Duodenal mucosa (tissue), 2 donors: ENCODE measurements around the gene USP25.
A peak's percentile ranks its signal among the peaks of the same experiment; 100 is the strongest.
"Not testable (repeated sequence)": the region's sequence is repeated elsewhere in the genome, so short reads cannot be mapped to it uniquely, and the experiment has no call there.

Experiments
- H3K27ac ChIP-seq: one replicate; pipeline ENCODE4 v1.7.0; 2013; ENCODE audit warnings: low read depth, low read length
- H3K27me3 ChIP-seq, 2 donors: one replicate each; pipeline ENCODE4 v1.7.0; 2013; ENCODE audit warnings: low read length in 2 of 2, control low read depth in 1 of 2; ENCODE audit not compliant: insufficient read depth in 2 of 2, control insufficient read depth in 1 of 2
- H3K36me3 ChIP-seq, 2 donors: one replicate each; pipeline ENCODE4 v1.7.0; 2013; ENCODE audit warnings: low read length in 2 of 2, control low read depth in 1 of 2; ENCODE audit not compliant: insufficient read depth in 2 of 2, control insufficient read depth in 1 of 2
- H3K4me1 ChIP-seq, 2 donors: one replicate each; pipeline ENCODE4 v1.7.0; 2013; ENCODE audit warnings: low read length in 2 of 2, control low read depth in 1 of 2; ENCODE audit not compliant: insufficient read depth in 2 of 2, control insufficient read depth in 1 of 2
- H3K4me3 ChIP-seq, 2 donors: one replicate each; pipeline ENCODE4 v1.7.0; 2013; ENCODE audit warnings: low read length in 2 of 2, low read depth in 1 of 2
- H3K9ac ChIP-seq, 2 donors: one replicate each; pipeline ENCODE4 v1.7.0; 2013; ENCODE audit warnings: low read length in 2 of 2, low read depth in 1 of 2
- H3K9me3 ChIP-seq, 2 donors: one replicate each; pipeline ENCODE4 v1.7.0; 2013; ENCODE audit warnings: low read length in 2 of 2, control low read depth in 1 of 2; ENCODE audit not compliant: control insufficient read depth in 1 of 2

Gene USP25

DNA sequence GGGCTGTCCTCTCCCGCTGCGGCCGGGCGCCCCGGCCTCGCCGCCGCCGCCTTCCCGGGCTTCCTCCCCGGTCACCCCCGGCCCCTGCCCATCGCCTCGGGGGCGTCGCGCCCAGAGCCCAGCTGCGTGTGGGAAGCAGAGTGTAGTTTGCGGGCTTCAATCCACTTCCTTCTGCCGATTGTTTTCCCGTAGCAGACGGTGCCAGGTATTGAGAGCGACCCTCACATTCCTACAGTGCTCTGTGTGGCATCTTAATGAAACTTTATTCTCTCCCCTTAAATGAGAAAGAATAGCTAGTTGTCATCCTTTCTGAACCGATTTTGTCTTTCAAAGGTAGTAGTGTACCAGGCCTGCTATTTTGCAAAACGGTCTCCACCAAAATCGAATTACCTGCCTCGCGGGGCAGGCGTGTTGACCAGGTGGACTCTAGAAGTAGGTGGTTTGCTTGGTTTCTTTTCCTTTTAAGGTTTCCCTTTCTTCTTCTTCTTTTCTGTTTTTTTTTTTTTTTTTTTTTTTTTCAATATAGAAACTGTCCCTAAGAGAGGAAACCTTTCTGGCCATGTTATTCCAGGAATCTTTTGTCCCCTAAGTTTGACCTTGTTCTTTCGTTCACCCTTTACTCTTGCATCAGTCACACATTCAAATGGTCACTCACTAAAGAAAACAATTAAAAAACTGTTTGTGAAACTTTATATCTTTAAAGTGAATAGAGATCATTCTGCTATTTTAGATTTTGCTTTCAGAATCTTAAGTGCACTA is 881 bp downstream of the USP25 start:
- Histone ChIP-seq H3K4me1 (peaks cover 17 to 20% of the 10 kb centered on the region in 2 donors), H3K9me3 (no peaks in the 10 kb centered on the region), H3K27ac (peak overlapping the region; percentile 92), H3K36me3 (no peaks in the 10 kb centered on the region), H3K27me3 (no peaks in the 10 kb centered on the region), H3K4me3 (peak overlapping the region; percentile 68 to 93), H3K9ac (peak overlapping the region; percentile 61 to 85)

- Histone ChIP-seq H3K4me1 (peaks cover 21 to 25% of the 10 kb centered on the region in 2 donors), H3K4me3 (peak overlapping the region; percentile 68 to 93), H3K36me3 (no peaks in the 10 kb centered on the region), H3K27ac (no peak overlapping the region), H3K9ac (peak overlapping the region; percentile 61 to 85), H3K9me3 (no peaks in the 10 kb centered on the region), H3K27me3 (no peaks in the 10 kb centered on the region)
Measured at GRCh38 chr21:15731243-15731613, 1.4 kb downstream of the USP25 start.

- no peaks in the 10 kb centered on the region for H3K36me3 ChIP-seq
- no peaks in the 10 kb centered on the region for H3K27me3 ChIP-seq
- H3K4me1 ChIP-seq, result peaks cover 22 to 26% of the 10 kb centered on the region in 2 donors
- H3K9ac ChIP-seq, result peak overlapping the region in 1 of 2 donors; percentile 39
- H3K9me3 ChIP-seq, result no peaks in the 10 kb centered on the region
- H3K4me3 ChIP-seq, result peak overlapping the region; percentile 68 to 93
- H3K27ac ChIP-seq, result peak overlapping the region; percentile 8
Measured at GRCh38 chr21:15732290-15732995, 2.7 kb downstream of the USP25 start.

- H3K36me3 ChIP-seq, result no peaks in the 10 kb centered on the region
- no peaks in the 10 kb centered on the region for H3K27me3 ChIP-seq
- H3K27ac ChIP-seq, result peak overlapping the region; percentile 8
- peak overlapping the region; percentile 51 to 63 for H3K4me3 ChIP-seq
- peaks cover 22 to 26% of the 10 kb centered on the region in 2 donors for H3K4me1 ChIP-seq
- H3K9me3 ChIP-seq, result no peaks in the 10 kb centered on the region
- no peak overlapping the region for H3K9ac ChIP-seq
Measured at GRCh38 chr21:15732996-15733329, 3.2 kb downstream of the USP25 start.

DNA sequence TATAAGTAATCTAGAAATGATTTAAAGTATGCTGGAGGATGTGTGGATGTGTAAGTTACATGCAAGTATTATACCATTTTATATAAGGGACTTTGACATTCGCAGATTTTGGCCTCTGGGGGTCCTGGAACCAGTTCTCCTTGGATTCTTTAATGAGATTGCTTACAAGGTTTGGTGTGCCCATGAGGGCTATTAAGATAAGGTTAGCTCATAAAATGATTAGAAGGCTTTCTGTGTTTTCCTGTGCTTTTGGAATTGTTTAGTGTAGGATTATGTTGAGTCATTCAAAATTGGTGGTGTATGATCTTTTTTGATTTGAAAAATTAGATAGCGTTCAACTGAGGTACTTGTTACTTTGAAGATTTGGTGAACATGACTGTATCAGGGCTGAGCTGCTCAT is 5.6 kb downstream of the USP25 start:
- H3K4me1 ChIP-seq, result peaks cover 27 to 34% of the 10 kb centered on the region in 2 donors
- no peak overlapping the region for H3K4me3 ChIP-seq
- no peaks in the 10 kb centered on the region for H3K27me3 ChIP-seq
- no peaks in the 10 kb centered on the region for H3K36me3 ChIP-seq
- no peak overlapping the region for H3K9ac ChIP-seq
- no peaks in the 10 kb centered on the region for H3K9me3 ChIP-seq
- no peak overlapping the region for H3K27ac ChIP-seq

- H3K27me3 ChIP-seq, H3K9ac ChIP-seq, H3K9me3 ChIP-seq, H3K27ac ChIP-seq, H3K36me3 ChIP-seq: not testable (repeated sequence)
- Histone ChIP-seq H3K4me1 (peaks cover 27 to 34% of the 10 kb centered on the region in 2 donors), H3K4me3 (peak overlapping the region; percentile 16 to 35)
Measured at GRCh38 chr21:15735931-15736330, 6.1 kb downstream of the USP25 start.

- H3K36me3 ChIP-seq, H3K9me3 ChIP-seq, H3K27ac ChIP-seq, H3K4me3 ChIP-seq, H3K27me3 ChIP-seq, H3K9ac ChIP-seq: not testable (repeated sequence)
- H3K4me1 ChIP-seq, result peaks cover 16 to 27% of the 10 kb centered on the region in 2 donors
Measured at GRCh38 chr21:15738779-15739178, 9.0 kb downstream of the USP25 start.

DNA sequence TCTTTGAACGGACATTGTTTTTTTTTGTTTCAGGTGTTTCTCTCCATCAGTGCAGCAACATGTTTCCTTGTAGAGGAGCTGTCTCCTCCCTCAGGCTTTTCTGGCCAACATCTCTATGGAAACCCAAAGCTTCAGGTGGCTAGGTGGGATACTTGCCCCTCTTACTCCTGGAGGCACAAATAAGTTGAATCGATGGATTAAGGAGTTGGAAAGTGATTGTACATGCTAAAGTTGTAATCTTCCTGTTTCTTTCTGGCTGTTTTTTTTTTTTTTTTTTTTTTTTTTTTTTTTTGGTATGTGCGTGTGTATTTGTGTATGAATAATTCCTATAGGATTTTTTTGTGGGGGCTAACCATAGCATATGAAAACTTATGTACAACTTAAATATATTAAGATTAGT is 10.6 kb downstream of the USP25 start:
- Histone ChIP-seq H3K27me3 (no peaks in the 10 kb centered on the region), H3K4me1 (peaks cover 16 to 25% of the 10 kb centered on the region in 2 donors), H3K36me3 (peaks cover 0 to 7% of the 10 kb centered on the region in 2 donors), H3K9ac (no peak overlapping the region), H3K4me3 (no peak overlapping the region), H3K9me3 (no peaks in the 10 kb centered on the region), H3K27ac (no peak overlapping the region)

- Histone ChIP-seq H3K27ac (no peak overlapping the region), H3K9me3 (no peaks in the 10 kb centered on the region), H3K9ac (no peak overlapping the region), H3K27me3 (no peaks in the 10 kb centered on the region), H3K36me3 (peaks cover 0 to 7% of the 10 kb centered on the region in 2 donors), H3K4me3 (no peak overlapping the region), H3K4me1 (peaks cover 11 to 16% of the 10 kb centered on the region in 2 donors)
Measured at GRCh38 chr21:15741510-15741909, 11.7 kb downstream of the USP25 start.

- H3K36me3 ChIP-seq, result peaks cover 0 to 7% of the 10 kb centered on the region in 2 donors
- no peaks in the 10 kb centered on the region for H3K9me3 ChIP-seq
- H3K4me1 ChIP-seq, result peaks cover 11 to 16% of the 10 kb centered on the region in 2 donors
- no peak overlapping the region for H3K27ac ChIP-seq
- H3K27me3 ChIP-seq, result no peaks in the 10 kb centered on the region
- H3K9ac ChIP-seq, result no peak overlapping the region
- H3K4me3 ChIP-seq, result no peak overlapping the region
Measured at GRCh38 chr21:15742052-15742670, 12.4 kb downstream of the USP25 start.
